ENCODE data around the gene AOPEP.
"Not testable (repeated sequence)": the region's sequence is repeated elsewhere in the genome, so short reads cannot be mapped to it uniquely, and the experiment has no call there.

DNA sequence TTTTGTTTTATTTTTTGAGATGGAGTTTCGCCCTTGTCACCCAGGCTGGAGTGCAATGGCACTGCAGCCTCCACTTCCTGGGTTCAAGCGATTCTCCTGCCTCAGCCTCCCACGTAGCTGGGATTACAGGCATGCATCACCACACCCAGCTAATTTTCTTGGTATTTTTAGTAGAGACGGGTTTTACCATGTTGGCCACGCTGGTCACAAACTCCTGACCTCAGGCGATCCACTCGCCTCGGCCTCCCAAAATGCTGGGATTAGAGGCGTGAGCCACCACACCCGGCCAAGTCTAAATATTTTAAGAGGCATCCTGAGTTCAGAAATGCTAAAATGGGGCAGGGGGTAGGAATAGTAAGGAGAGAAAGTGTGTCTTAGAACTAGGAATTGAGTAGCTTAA lies 122.3 kb downstream of the AOPEP start:
- TF ChIP-seq, protein P1, sequence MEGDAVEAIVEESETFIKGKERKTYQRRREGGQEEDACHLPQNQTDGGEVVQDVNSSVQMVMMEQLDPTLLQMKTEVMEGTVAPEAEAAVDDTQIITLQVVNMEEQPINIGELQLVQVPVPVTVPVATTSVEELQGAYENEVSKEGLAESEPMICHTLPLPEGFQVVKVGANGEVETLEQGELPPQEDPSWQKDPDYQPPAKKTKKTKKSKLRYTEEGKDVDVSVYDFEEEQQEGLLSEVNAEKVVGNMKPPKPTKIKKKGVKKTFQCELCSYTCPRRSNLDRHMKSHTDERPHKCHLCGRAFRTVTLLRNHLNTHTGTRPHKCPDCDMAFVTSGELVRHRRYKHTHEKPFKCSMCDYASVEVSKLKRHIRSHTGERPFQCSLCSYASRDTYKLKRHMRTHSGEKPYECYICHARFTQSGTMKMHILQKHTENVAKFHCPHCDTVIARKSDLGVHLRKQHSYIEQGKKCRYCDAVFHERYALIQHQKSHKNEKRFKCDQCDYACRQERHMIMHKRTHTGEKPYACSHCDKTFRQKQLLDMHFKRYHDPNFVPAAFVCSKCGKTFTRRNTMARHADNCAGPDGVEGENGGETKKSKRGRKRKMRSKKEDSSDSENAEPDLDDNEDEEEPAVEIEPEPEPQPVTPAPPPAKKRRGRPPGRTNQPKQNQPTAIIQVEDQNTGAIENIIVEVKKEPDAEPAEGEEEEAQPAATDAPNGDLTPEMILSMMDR (conservative IDR thresholded peaks at IDR 0.05) = not testable (repeated sequence)
- TF ChIP-seq ZFX (IDR thresholded peaks at IDR 0.05) = not testable (repeated sequence)
